ENCODE results near the gene OR52R1.
"Not testable (repeated sequence)": the region's sequence is repeated elsewhere in the genome, so short reads cannot be mapped to it uniquely, and the experiment has no call there.

Gene OR52R1

DNA sequence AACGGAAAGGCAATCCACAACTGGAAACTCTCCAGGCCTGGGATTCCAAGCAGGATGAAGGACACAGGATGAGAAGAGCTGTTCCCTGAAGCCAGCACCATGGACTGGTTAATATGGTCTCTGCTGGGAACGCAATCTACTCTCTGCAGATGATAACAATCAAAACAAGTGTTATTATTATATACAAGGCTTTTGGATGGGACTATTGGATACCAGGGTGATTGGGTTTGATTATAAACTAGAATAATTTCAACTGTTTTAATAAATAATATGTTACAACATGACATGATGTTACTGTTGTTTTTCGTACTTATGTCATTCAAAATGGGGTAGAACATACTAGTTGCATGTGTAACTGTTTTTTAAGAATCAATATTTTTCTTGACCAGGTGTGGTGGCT, at the start of gene OR52R1:
TSS of gene OR52R1 (minus strand) at position 101 of the 400 bp plus-strand sequence. CDS start at position 101, 0 bp downstream.
- no peak for DNase-seq (ENCODE audit: low read depth in 2 of 3, low spot score in 1 of 3)

GRCh38 chr11:4851033-4851432, 46.9 kb upstream of the OR52R1 start:
- DNase-seq (ENCODE audit: low read depth in 2 of 3, low spot score in 1 of 3): no peak

DNA sequence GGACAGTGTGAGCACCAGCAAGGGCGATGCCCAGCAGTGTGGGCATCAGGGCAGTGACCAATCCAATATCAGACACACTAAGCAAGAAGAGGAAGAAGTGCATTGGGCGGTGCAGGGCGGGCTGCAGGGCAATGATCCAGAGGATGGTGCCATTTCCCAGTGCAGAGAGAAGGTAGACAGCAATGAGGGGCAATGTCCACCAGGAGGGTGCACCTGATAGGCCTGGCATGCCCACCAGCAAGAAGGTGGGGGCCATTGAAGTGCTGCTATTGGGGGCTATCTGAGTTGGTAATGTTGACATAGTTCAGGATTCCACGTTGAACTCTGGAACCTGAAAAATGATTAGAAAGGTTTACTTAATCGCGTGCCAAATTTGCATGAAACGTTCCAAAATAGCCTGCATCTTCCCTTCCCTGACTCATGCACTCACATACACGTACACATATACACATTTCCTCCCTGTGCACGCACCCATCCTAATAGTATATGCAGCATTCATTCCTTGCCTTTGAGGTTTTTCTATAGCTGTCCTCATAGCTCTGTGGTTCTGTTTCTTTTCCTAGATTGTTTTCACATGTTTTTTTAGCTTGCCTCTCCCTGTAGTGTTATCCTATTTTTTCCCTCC, 44.8 kb upstream of the OR52R1 start, which contains the start of gene OR51S1:
TSS of gene OR51S1 (minus strand) at position 301 of the 625 bp plus-strand sequence. CDS start at position 301, 0 bp downstream.
- no peak for DNase-seq (ENCODE audit: low read depth in 2 of 3, low spot score in 1 of 3)

DNA sequence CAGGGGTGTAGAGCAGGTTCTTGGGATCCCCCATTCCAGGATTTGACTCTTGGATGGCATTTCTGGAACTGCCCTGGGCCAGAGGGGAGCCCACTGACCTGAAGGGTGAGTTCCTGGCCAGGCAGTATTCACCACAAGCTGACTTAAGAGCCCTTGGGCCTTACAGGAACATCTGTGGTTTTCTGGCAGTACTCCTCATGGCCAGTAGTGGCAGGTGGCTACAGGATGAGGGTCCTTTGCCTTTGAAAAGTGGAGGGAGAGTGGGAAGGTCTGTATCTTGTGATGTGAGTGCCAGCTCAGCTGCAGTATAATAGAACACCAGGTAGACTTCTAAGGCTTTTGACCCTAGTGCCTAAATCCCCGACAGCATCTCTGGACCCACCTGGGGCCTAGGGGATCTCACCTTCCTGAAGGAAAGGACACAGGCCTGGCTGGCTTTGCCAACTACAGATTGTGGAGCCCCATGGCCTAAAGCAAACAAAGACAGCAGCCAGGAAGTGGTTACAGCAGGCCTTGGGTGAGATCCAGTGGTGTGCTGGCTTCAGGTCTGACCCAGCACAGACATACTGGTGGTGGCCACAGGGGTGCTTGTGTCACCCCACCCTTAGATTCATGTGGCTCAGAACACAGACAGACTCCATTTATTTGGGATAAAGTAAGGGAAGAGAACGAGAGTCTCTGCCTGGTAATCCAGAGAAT, 35.8 kb upstream of the OR52R1 start:
- no peak for DNase-seq (ENCODE audit: low read depth in 2 of 3, low spot score in 1 of 3)

GRCh38 chr11:4830909-4831308, 26.7 kb upstream of the OR52R1 start:
- DNase-seq (ENCODE audit: low read depth in 2 of 3, low spot score in 1 of 3): no peak

DNA sequence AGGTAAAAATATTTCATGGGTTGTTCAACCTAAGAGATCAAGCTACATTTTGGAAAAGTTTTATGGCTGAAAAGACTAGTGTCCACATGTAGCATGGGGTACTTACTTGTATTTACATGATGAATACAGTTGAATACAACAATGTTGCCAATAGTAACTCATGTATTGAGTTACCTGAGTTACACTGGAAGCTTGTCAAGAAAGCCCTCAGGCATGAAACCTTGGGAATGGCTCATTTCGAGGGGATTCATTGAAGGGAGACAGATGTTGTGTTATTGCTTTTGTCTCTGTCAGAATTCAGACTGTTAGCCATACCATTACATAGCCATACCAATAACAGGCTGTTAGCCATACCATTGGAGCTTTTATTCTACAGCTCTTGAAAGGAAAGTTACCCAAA, 26.2 kb upstream of the OR52R1 start:
- DNase-seq (ENCODE audit: low read depth in 2 of 3, low spot score in 1 of 3): no peak

DNA sequence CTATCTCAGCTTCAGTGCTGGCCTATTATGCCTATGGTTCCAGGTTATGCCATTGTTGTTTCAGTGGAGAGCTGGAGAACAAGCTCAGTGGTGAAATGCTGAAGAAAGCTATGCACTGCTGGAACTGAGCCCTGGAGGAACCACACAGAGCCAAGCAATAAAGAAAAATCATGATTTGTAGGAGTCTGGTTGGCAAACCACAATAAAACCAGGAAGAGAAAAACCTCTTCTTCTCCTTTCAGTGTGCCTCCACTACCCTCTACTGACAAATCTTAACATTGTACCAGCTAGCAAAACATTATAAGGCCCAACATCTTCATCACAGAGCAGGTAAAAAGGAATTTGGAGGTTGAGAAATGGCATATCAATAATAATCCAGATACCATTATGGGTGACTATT, 22.2 kb upstream of the OR52R1 start:
- DNase-seq (ENCODE audit: low read depth in 2 of 3, low spot score in 1 of 3): no peak

GRCh38 chr11:4825132-4825531, 21.0 kb upstream of the OR52R1 start:
- no peak for DNase-seq (ENCODE audit: low read depth in 2 of 3, low spot score in 1 of 3)

DNA sequence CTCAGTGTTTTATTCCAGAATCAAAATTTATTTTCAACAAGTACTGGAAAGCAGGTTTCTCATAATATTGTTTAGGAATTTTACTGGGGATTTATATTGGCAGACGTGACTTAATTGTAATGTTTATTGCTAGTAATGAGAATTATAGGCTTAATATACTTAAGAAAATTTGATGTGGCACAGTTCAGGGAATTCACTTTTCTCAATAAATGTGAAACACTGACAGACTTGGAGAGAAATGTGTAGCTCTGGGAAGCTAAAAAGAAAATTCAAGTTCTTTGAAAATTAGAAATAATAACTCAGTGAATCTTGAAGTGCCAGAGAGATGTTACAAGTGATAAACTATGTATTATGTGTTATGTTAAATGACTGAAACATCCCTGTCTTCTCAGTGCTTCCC, 16.8 kb upstream of the OR52R1 start, which contains the start of gene OR51F2:
TSS of gene OR51F2 (plus strand) at position 301 of the 400 bp plus-strand sequence. CDS start 101 bp downstream, outside the sequence.
- DNase-seq (ENCODE audit: low read depth in 2 of 3, low spot score in 1 of 3): no peak

GRCh38 chr11:4809246-4809645, 5.1 kb upstream of the OR52R1 start:
- no peak for DNase-seq (ENCODE audit: low read depth in 2 of 3, low spot score in 1 of 3)

GRCh38 chr11:4808476-4808875, 4.3 kb upstream of the OR52R1 start:
- DNase-seq (ENCODE audit: low read depth in 2 of 3, low spot score in 1 of 3): no peak

GRCh38 chr11:4801316-4801715, 2.9 kb downstream of the OR52R1 start:
- not testable (repeated sequence) for DNase-seq (ENCODE audit: low read depth in 2 of 3, low spot score in 1 of 3)

DNA sequence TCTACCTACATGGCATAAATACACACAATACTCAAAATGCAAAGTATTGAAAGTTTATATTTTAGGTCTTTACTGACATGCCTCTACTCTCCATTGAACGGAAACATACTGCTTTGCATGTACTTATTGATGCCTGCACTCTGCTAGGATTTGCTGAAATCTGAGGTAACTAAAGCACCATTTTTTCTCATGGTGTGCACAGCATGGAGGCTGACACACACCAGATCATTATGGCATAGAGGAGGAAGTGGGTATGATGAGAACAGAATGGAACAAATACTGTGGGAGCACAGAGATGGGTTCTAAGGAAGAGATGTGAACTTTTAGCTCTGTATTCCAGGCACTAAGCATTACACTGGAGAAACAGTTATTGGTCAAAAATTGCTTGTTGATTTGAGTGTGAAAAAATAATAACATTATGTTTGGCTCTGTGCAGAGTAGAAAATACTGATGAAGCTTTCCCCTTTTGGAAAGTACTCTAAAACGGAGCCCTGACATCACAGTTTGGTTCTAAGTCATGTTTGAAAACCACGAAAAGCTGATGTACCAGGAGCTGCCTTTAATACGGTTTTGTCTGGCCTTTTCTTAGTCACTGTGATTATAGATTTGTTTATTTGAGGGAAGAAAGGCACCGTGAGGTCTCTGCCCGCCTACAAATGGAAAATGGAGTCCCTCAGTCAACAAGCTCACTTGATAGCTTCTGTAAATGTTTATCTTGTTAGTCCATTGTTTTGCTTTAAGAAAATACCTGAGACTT, 5.6 kb downstream of the OR52R1 start:
- DNase-seq (ENCODE audit: low read depth in 2 of 3, low spot score in 1 of 3): no peak

DNA sequence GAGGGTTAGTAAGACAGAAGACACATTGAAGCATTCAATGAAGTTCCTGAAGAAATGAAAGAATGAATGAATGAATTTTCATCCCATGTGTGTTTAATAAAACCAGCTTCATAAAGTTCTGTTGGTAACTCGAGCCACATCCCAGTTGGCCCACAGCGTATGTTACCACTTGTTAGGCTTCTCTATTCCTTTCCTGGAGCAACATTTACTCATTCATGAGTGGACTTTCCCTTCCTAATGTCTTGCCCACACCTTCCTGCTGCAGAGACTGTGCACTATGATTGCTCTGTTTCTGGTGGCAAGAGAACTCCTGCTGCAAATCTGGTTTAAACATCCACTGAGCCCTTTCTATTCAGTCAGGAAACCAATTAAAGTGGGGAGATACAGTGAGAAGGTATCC, 7.0 kb downstream of the OR52R1 start:
- no peak for DNase-seq (ENCODE audit: low read depth in 2 of 3, low spot score in 1 of 3)

GRCh38 chr11:4782454-4782853, 21.7 kb downstream of the OR52R1 start:
- no peak for DNase-seq (ENCODE audit: low read depth in 2 of 3, low spot score in 1 of 3)

GRCh38 chr11:4769838-4770237, 34.3 kb downstream of the OR52R1 start, which contains the start of gene OR51F1:
Gene OR51F1, minus strand, starts transcription at chr11:4769938. Its CDS starts 0 bp downstream, at chr11:4769938.
- no peak for DNase-seq (ENCODE audit: low read depth in 2 of 3, low spot score in 1 of 3)

GRCh38 chr11:4768094-4768493, 36.1 kb downstream of the OR52R1 start:
- DNase-seq (ENCODE audit: low read depth in 2 of 3, low spot score in 1 of 3): no peak

GRCh38 chr11:4766420-4767043, 37.6 kb downstream of the OR52R1 start:
- no peak for DNase-seq (ENCODE audit: low read depth in 2 of 3, low spot score in 1 of 3)

GRCh38 chr11:4763096-4763495, 41.1 kb downstream of the OR52R1 start:
- no peak for DNase-seq (ENCODE audit: low read depth in 2 of 3, low spot score in 1 of 3)

All from stimulated activated CD4-positive, alpha-beta T cell treated with anti-CD3 and anti-CD28 coated beads, Interleukin-12 subunit alpha, Interleukin-12 subunit beta, amount 100 ng/mL, for 48 hours (primary cell).